Activated CD8-positive, alpha-beta T cell treated with anti-CD3 and anti-CD28 coated beads, Interleukin-2, amount 10 ng/mL, durations not matched to agents 7 days and 5 days (primary cell): ENCODE data around the gene RPUSD4. TPM values are rescaled to one million over a fixed set of nuclear protein-coding genes. Genes with fewer than 3 reads are reported as not detected.

Experiments used
- ATAC-seq: fragments of 150-1000 bp; cut with Tn5 transposase; one replicate; pipeline ENCODE4 v1.10.0; 2021; ENCODE audit warnings: moderate library complexity
- CTCF ChIA-PET: fragments of 350-600 bp; sonication (Branson Sonifier 250); formaldehyde crosslinking; loops from one replicate; lab custom pipeline; 2021; ENCODE audit warnings: antibody characterized with exemption; lab: Charles Lee
- POLR2A ChIA-PET: fragments of 350-600 bp; sonication (Branson Sonifier 250); formaldehyde crosslinking; loops from one replicate; lab custom pipeline; 2021; ENCODE audit warnings: antibody characterized with exemption; lab: Charles Lee
- DNase-seq: peaks from one replicate; pipeline ENCODE4 v3.0.0-alpha.2; 2020
- H3K27ac Mint-ChIP-seq: one replicate; pipeline ENCODE4 v1.8.0; 2021; ENCODE audit warnings: mild to moderate bottlenecking, mixed read lengths
- H3K27me3 Mint-ChIP-seq: one replicate; pipeline ENCODE4 v1.8.0; 2021; ENCODE audit warnings: low read depth, mixed read lengths
- H3K36me3 Mint-ChIP-seq: one replicate; pipeline ENCODE4 v1.8.0; 2021; ENCODE audit warnings: low read depth, mixed read lengths
- H3K4me1 Mint-ChIP-seq: one replicate; pipeline ENCODE4 v1.8.0; 2021; ENCODE audit warnings: low read depth, mixed read lengths
- H3K4me3 Mint-ChIP-seq: one replicate; pipeline ENCODE4 v1.8.0; 2021; ENCODE audit warnings: mild to moderate bottlenecking, mixed read lengths
- H3K9me3 Mint-ChIP-seq: one replicate; pipeline ENCODE4 v1.8.0; 2022; ENCODE audit warnings: mixed read lengths; ENCODE audit not compliant: insufficient read depth
- total RNA-seq, 2 experiments: library from RNA; stranded (reverse); gene quantifications; one replicate each; pipeline ENCODE4 v1.2.3, GENCODE V29; 2021

The RPUSD4 gene
- total RNA-seq, 2 experiments from 2014 or later, result 31.6 to 32.1 TPM

DNA sequence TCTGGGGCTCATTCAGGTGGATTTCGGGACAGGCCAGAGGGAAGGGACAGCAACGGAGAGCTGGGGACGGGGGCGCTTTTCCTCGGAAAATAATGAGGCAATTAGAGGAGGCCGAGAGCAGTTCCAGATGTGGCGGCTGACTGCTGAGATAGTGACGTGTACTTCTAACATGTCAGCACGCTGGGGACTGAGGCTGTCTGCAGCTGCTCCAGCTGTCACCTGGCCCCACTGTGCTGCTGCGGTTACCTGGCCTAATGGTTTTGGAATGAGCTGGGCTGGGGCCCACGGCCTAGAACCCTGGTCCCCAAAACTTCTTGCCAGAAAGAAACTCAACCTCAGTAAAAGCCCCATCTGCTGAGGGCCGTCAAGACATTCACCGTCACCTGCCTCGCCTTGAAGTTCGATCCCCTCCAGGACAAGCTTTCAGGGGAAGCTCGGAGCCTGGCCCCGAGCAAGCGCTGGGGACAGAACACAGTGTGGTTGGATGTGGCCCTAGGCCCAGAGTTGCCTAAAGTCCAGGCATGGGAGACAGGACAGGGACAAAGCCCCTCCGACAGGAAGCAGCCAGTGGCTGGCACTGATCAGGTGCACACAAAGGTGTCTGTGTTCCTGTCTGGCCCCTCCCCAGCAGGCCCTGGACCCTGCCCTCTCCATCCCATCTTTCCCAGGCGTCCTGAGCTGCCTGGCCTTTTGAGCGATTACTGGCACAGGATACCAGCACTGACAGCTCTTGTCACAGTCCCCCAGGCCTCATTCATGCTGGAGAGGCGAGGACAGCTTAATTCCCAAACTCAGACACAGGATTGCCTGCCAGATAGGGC is 22.1 kb downstream of the RPUSD4 start:
- Mint-ChIP-seq H3K9me3 (no peaks in the 10 kb centered on the region), H3K4me3 (no peak overlapping the region), H3K27ac (no peak overlapping the region), H3K4me1 (peaks cover 8% of the 10 kb centered on the region), H3K36me3 (peaks cover 5% of the 10 kb centered on the region), H3K27me3 (no peaks in the 10 kb centered on the region)
- POLR2A ChIA-PET, result no interaction called here
- DNase-seq (no peak), ATAC-seq (no peak)
- CTCF ChIA-PET, result interaction anchor here (1.6 kb wide), 1 partner anchor 266 kb away, joined by 4 read pairs; no protein-coding TSS in a partner anchor

DNA sequence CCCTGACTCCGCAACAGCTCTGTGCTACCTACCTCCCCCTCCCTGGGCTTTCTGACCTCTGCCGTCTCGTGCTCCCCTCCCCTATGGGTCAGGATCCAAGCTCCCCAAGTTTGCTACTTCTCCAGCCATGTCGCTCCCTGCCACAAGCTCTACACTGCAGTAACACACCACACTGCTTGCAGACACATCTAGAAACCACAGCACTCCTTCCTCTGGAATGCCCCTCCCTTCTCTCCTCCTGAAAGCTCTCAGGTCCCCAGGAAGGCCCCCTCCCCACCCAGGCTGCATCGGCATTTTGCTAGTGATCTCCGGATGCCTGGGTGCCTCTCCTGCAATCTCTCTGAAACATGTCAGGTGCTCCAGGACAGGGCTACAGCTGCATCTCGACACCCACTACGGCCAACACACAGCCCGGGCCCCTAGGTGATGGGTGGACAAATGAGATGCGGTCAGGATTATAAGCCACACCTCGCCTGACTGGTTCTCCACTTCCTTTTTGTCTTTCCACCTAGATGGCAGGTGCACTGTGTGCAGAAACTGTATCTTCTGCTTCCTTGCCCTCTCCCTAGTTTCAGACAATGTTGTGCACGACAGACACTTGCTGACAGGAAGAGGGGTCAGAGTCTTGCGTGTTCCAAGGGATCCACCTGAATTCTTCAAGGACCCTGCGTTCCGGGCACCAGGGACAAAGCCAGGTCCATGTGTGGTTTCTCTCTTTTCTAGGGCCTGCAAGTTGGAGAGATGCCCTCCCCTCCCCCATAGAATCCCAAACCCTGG is 22.9 kb downstream of the RPUSD4 start:
- no peak overlapping the region for H3K27ac Mint-ChIP-seq

DNA sequence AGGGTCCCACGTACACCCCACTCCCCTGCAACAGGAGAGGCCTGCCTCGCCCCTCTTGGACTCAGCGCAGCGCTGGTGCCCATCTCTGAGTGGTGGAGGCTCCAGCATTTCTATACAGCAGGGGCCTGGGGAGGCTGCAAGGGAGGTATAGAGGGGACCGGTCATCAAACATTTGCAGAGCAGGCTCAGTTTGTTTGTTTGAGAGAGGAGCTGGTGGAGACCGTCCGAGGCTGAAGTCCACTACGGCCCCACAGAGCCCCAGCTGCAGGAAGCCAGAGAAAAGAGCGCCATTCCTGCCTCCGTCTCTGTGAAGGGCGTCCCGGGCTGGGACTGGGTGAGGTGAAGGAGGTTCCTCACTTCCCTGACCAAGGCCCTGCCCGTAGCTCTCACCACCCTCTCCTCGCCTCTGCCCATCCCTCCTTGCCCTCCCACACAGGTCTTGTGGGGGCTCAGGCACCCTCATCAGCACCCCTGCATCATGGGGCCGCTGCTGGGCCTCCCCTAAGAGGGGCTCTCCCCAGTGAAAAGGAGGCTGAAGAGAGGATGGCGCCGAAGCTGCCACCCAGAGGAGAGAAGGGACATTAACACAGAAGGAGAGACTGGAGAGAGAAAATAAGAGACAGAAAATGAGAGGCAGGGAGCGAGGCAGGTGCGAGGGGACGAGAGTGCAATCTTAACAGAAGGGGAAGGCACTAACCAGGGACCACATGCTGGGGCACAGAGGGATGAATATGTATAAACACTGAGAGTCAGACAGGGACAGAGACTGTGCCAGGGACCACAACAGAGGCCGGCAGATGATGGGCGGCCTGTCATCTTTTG is 24.5 kb downstream of the RPUSD4 start:
- no peaks in the 10 kb centered on the region for H3K27me3 Mint-ChIP-seq
- ChIA-PET CTCF (no interaction called here), POLR2A (no interaction called here)
- H3K9me3 Mint-ChIP-seq, result no peaks in the 10 kb centered on the region
- ATAC-seq (no peak), DNase-seq (no peak)
- peaks cover 20% of the 10 kb centered on the region for H3K4me1 Mint-ChIP-seq
- no peak overlapping the region for H3K27ac Mint-ChIP-seq
- no peak overlapping the region for H3K4me3 Mint-ChIP-seq
- peaks cover 4% of the 10 kb centered on the region for H3K36me3 Mint-ChIP-seq

More for the DNA sequence above, 22.9 kb downstream of the RPUSD4 start:
- CTCF ChIA-PET, result no interaction called here
- peaks cover 8% of the 10 kb centered on the region for H3K4me1 Mint-ChIP-seq
- H3K36me3 Mint-ChIP-seq, result peaks cover 5% of the 10 kb centered on the region
- no peaks in the 10 kb centered on the region for H3K27me3 Mint-ChIP-seq
- POLR2A ChIA-PET, result no interaction called here
- H3K9me3 Mint-ChIP-seq, result no peaks in the 10 kb centered on the region
- H3K4me3 Mint-ChIP-seq, result no peak overlapping the region
- ATAC-seq (no peak), DNase-seq (no peak)

DNA sequence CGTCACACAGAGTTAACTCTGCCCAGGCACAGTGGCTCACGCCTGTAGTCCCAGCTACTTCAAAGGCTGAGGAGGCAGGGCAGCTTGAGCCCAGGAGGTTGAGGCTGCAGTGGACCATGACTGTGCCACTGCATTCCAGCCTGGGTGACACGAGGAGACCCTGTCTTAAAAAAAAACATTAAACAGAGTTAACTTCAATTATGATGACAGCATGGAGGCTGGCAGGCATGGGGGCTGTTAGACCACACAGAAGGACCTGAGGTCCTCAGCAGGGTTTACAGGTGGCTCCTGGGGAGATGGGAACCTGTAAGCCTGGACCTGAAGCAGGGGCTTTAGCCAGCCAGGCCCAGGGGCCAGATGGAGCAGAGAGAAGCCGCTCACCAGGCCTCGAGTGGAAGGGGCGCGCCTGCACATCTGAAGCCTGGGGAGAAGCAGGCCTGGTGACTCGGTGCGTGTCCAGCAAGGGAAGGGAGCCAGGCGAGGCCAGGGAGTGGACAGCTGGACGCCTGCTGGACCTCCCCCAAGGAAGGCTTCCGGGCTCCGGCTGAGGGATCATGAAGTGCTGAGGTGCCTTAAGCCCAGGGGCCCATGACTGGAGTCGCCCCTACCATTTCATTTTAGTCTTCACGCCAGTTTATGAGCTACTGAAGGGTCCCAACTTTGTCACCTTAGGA is 25.3 kb downstream of the RPUSD4 start:
- no peak for ATAC-seq
- CTCF ChIA-PET, result no interaction called here
- no peaks in the 10 kb centered on the region for H3K27me3 Mint-ChIP-seq
- no peak overlapping the region for H3K27ac Mint-ChIP-seq
- POLR2A ChIA-PET, result no interaction called here
- no peak for DNase-seq
- peaks cover 27% of the 10 kb centered on the region for H3K4me1 Mint-ChIP-seq
- H3K36me3 Mint-ChIP-seq, result no peaks in the 10 kb centered on the region
- H3K9me3 Mint-ChIP-seq, result no peaks in the 10 kb centered on the region
- no peak overlapping the region for H3K4me3 Mint-ChIP-seq

DNA sequence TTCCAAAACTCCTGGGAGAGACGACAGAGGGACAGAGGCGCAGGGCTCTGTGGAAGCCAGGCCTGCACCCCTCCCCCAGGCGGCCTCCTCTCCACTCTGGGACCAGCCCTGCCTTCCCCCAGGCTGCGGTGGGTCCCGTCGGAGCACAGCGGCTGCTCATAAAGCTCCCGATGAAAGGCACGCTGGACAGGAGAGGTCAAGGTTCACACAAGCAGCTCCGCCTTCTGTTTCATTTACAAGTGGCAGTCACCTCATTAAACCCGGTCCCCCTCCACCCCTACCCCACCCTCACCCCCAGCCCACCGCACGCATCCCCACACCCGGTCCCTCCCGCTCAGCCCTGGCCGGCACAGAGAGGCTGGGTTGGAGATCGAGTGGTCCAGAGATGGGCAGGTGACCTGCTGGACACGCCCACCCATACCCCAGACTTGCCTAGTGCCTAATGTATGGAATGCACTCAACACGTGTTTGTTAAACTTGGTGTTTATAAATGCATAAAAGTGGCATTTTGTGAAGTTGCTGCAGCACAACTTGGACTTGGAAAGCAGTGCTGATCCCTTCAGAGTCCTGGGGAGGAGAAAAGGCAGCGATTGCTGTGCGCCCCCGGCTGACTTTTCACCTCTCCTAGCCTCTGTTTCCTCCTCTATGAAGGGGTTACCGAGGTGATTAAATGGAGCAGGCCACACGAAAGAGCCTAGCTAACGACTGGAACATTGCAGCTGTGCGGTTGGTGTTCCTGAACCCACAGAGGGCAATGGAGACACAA is 26.0 kb downstream of the RPUSD4 start:
- Mint-ChIP-seq H3K4me3 (no peak overlapping the region), H3K36me3 (no peaks in the 10 kb centered on the region), H3K4me1 (peaks cover 27% of the 10 kb centered on the region), H3K9me3 (no peaks in the 10 kb centered on the region), H3K27me3 (no peaks in the 10 kb centered on the region), H3K27ac (no peak overlapping the region)
- no peak for DNase-seq
- no peak for ATAC-seq
- ChIA-PET CTCF (no interaction called here), POLR2A (no interaction called here)

DNA sequence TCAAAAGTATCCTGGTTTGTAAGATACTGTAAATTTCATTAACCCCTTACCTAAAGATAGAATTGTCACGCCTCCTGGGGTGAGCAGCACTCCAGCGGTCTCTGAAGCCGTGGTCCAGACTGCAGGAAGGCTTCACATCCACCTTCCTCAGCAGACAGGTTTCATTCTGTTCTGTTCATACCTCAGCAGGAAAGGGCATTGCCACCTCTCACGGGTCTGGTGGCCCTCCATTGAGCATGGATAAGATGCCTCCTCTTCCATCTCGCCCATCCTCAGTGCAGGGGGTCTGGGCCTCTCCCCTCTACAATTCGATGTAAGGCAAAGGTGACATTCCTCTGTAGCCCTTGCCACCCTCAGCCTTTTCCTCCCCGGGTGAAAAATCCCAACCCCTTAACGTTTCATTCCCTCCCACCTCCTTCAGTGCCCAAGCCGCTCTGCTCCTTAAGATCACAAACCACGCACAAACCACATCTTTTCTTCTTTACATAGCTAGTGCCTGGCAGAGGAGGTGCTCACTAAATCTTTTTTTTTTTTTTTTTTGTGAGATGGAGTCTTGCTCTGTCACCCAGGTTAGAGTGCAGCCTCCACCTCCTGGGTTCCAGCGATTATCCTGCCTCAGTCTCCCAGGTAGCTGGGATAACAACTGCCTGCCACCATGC is 28.5 kb downstream of the RPUSD4 start:
- H3K4me3 Mint-ChIP-seq, result no peak overlapping the region
- H3K9me3 Mint-ChIP-seq, result no peaks in the 10 kb centered on the region
- ATAC-seq (no peak), DNase-seq (no peak)
- no peak overlapping the region for H3K27ac Mint-ChIP-seq
- no peaks in the 10 kb centered on the region for H3K27me3 Mint-ChIP-seq
- CTCF ChIA-PET, result no interaction called here
- no peaks in the 10 kb centered on the region for H3K36me3 Mint-ChIP-seq
- H3K4me1 Mint-ChIP-seq, result peaks cover 19% of the 10 kb centered on the region
- POLR2A ChIA-PET, result no interaction called here

DNA sequence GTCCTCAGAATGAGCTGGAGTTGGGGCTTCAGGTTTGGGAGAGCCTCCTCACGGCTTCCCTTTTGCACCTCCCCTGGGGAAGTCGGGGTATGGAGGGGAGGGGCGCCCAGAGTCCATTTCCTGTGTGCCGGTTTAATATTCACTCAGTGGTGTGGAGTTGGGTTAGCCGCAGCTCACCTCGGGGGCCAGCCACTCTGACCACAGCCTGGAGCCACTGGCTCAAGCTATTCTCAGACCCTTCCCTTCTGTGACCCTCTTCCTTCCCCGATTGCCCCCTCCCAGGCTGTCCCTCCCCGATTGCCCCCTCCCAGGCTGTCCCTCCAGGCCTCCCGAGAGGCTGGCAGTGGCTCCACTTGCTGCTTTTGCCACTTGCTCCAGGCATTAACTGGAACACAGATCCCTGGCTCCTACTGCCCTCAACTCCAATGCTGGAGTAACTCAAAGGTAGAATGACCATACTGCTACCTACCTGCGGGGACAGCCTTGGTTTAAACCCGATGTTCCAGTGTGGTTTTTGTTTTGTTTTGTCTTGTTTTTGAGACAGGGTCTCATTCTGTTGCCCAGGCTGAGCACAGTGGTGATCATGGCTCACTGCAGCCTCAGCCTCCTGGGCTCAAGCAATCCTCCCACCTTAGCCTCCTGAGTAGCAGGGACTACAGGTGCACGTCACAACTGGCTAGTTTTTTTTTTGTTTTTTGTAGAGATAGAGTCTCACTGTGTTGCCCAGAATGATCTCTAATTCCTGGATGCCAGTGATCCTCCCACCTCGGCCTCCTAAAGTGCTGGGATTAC is 29.3 kb downstream of the RPUSD4 start:
- H3K4me3 Mint-ChIP-seq, result no peak overlapping the region
- H3K27me3 Mint-ChIP-seq, result no peaks in the 10 kb centered on the region
- no peaks in the 10 kb centered on the region for H3K9me3 Mint-ChIP-seq
- H3K4me1 Mint-ChIP-seq, result peaks cover 19% of the 10 kb centered on the region
- CTCF ChIA-PET, result no interaction called here
- no peak overlapping the region for H3K27ac Mint-ChIP-seq
- no peaks in the 10 kb centered on the region for H3K36me3 Mint-ChIP-seq
- POLR2A ChIA-PET, result no interaction called here
- no peak for ATAC-seq
- DNase-seq, result no peak

DNA sequence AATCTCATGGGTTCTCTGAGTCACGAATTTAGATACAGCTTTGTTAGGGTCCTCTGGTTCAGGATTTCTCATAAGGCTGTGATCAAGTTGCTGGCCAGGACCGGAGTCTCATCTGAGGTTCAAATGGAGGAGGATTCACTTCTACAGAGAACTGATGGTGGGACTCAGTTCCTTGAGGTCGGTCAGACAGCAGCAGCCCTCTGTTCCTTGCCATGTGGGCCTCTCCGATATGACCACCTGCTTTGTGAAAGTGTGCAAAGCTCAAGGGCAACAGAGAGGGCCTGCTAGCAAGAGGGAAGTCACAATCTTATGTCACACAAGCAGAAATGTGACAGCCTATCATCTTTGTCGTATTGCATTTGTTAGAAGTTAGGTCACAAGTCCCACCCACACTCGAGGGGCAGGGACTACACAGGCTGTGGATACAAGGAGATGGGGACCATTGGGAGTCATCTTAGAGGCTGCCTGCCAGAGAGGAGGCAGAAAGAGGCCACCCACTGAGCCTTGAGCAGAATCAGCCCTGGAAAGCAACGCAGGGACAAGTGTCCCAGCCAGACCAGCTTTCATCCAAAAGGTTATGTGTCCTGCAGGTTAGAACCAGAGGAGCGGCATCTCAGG is 34.5 kb downstream of the RPUSD4 start:
- no peak overlapping the region for H3K4me3 Mint-ChIP-seq
- ATAC-seq (no peak), DNase-seq (no peak)
- CTCF ChIA-PET, result no interaction called here
- no peaks in the 10 kb centered on the region for H3K9me3 Mint-ChIP-seq
- H3K36me3 Mint-ChIP-seq, result no peaks in the 10 kb centered on the region
- no peaks in the 10 kb centered on the region for H3K27me3 Mint-ChIP-seq
- peaks cover 23% of the 10 kb centered on the region for H3K4me1 Mint-ChIP-seq
- no peak overlapping the region for H3K27ac Mint-ChIP-seq
- POLR2A ChIA-PET, result no interaction called here

DNA sequence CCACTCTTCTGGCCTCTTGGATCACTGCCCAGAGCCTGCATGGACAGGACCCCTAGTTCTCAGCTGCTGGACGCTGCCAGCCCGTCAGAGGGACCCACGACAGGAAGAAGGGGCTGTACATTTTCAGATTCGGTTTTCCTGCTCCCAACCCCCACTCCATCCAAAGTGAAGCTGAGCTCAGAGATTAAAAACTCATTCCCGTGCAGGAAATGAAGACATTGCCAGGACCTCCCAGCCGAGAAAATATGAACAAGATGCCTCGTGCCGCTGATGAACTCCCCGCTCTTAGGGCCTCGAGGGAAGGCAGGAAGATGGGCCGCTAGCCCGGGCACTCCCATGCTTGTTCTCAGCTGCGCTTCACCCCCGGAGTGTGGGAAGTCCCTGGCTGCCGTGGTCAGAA is 36.1 kb downstream of the RPUSD4 start:
- ATAC-seq, result no peak
- no peaks in the 10 kb centered on the region for H3K9me3 Mint-ChIP-seq
- H3K4me1 Mint-ChIP-seq, result peaks cover 15% of the 10 kb centered on the region
- H3K4me3 Mint-ChIP-seq, result no peak overlapping the region
- H3K27me3 Mint-ChIP-seq, result no peaks in the 10 kb centered on the region
- CTCF ChIA-PET, result no interaction called here
- no peaks in the 10 kb centered on the region for H3K36me3 Mint-ChIP-seq
- DNase-seq, result no peak
- no peak overlapping the region for H3K27ac Mint-ChIP-seq
- POLR2A ChIA-PET, result no interaction called here

DNA sequence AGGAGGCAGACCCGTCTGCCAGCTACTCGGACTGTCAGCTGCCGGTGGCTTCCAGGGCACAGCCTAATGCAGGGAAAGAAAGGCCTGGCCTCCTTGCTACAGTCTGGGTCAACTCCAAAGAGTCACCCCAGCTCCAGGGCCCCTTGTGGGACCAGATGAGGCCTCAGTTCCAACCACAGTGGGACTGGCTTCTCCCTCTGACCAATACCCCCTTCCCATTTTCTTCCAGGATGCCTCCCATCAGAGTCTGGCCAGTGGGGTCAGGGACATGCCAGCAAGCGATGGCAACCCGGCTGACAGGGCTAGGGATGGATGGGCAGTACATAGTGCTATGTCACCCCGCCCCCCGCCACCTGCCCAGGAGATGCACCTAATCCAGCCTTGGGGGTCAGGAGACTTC is 36.6 kb downstream of the RPUSD4 start:
- Mint-ChIP-seq H3K27me3 (no peaks in the 10 kb centered on the region), H3K4me1 (peaks cover 15% of the 10 kb centered on the region), H3K9me3 (no peaks in the 10 kb centered on the region), H3K27ac (no peak overlapping the region), H3K4me3 (no peak overlapping the region), H3K36me3 (no peaks in the 10 kb centered on the region)
- POLR2A ChIA-PET, result no interaction called here
- CTCF ChIA-PET, result no interaction called here
- ATAC-seq, result no peak
- DNase-seq, result no peak
